Right hindlimb (tissue), 1 donor: ENCODE measurements around the gene ITPRIP.

Experiments
- DNase-seq: peaks from one replicate; pipeline ENCODE4 v3.0.0-alpha.2; 2018

ITPRIP gene

GRCh38 chr10:104324931-104325330 lies 13.3 kb downstream of the ITPRIP start:
- peak; percentile 9 for DNase-seq

DNA sequence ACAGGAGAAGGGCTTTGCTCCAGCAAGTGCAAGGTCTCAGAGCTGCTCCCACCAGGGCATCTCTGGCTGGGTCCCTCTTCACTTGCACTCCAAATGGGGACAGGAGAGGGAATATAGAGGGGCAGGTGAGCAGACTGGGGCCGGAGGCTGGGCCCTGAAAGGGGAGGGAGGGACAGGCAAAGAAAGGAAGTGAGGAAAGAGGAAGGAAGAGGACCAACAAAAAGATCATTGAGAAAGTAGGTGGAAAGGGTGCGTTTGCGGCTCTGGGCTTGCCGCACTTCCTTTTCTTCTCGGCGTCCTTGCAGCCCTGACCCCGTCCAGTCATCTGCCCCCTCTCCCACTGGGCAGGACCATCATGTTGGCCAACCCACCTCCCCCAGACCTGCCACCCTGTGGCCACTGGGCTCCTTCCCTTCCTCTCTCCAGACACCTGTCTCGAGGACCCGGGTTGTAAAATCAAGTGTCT lies 14.0 kb downstream of the ITPRIP start:
- peak; percentile 27 for DNase-seq

GRCh38 chr10:104323760-104324201 lies 14.5 kb downstream of the ITPRIP start:
- DNase-seq = peak; percentile 7

DNA sequence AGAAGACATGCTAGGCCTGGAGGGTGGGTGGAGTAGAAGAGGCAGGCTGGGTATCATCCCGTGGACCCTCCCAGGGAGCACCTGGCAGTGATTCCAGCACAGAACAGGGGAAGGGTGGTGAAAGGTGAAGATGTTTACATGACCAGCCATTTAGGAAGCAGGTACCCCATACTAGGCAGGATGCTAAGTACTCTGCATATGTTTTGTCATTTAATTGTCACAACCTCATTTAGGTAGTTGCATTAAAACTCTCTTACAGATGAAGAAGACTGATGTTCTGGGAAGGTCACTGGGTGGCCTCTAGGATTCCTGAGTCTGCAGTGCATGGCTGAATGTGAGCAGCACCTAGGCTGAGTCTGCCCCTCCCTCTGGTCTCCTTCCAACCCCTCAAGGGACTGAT lies 15.2 kb downstream of the ITPRIP start:
- DNase-seq = no peak

GRCh38 chr10:104322416-104322782 lies 15.9 kb downstream of the ITPRIP start:
- peak; percentile 45 for DNase-seq

DNA sequence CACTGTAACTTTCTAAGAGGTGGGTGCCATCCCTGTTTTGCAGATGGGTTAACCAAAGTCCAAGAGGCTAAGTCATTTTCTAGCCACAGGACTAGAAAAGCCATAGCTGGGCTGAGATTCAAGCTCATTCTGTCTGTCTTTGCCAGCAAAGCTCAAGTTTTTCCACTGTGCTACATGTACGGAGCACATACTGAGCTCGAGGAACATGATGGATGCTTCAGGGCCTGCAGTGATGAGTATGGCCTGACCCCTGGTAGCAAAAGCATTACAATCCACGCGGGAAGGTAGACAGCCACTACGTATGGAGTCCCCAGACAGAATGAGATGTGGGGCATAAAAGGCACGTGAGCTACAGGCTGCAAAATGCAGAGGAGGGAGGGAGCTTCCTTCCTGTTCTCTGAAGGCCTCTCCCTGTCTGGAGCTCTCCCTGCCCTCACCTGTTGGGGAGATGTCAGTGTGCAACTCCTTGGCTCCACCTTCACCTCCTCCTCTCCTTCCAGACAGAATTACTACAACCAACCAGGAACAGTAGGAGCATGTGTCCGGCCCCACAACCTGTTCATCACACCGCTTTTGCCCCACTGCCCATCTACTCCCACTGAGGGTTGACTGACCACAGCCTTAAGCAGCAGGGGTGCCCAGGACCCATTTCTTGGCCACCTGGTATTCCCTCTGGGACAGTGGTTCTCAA lies 16.4 kb downstream of the ITPRIP start:
- no peak for DNase-seq

DNA sequence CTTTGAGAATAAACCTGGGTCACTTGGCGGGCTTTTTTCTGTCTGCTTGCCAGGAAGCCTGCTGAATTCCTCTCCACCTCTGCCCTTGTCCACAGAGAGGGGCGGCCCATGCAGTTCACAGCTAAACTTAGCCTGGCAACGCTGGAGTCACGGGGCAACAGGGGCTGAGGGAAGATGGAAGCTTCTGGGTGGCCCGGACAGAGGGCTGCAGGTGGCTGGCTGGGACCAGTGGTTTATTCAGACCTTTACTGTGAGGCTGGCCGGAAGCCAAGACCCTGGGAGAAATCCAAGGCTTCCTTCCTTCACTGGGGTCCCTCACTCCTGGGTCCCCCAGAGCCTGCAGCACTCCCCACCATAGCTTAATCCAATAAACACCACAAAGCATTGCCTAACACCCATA lies 17.0 kb downstream of the ITPRIP start:
- DNase-seq = peak; percentile 21

DNA sequence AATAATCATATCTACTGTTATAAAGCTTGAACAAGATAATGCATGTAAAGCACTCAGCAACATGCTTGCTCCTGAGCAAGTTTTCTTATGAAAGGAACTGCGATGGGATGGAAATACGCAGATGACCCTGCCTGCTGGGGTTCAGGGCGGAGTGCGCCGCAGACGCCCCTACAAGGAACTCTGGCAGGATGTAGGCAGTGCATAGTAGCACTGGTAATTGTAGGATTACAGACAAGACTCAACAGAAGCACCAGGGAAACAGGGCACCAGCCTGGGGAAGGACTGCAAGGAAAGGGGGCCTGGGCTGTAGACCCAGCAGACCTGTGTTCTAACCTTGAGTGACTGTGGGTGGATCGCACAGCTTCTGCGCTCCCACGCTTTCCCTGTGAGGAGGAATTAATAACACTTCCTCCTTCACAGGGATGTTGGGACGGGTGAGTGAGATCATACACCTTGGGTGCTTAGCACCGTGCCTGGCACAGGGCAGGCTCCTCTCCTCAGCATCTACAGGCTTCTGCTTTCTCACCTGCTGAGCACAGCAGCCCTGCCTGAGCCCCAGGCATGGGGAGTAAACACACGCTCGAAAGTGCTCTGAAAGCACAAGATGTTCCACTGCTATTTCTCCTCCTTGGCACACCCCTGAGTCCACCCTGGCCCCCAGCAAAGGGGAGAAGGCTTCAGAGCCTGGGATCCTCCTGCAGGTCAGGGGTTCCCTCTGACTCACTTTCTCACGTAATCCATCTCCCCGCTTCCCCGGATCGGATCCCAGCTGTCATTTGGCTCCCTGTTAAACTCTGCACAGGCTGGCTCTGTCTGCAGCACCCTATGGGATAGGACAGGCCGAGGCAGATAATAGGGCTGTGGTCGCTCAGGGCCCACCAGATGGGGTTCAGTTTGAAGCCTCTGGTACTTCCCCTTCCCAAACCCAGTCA lies 19.2 kb downstream of the ITPRIP start:
- DNase-seq = peak; percentile 12

- DNase-seq = peak; percentile 12
Measured at GRCh38 chr10:104318326-104318725, 19.9 kb downstream of the ITPRIP start.

- peak; percentile 67 for DNase-seq
Measured at GRCh38 chr10:104317726-104318299, 20.5 kb downstream of the ITPRIP start.

DNA sequence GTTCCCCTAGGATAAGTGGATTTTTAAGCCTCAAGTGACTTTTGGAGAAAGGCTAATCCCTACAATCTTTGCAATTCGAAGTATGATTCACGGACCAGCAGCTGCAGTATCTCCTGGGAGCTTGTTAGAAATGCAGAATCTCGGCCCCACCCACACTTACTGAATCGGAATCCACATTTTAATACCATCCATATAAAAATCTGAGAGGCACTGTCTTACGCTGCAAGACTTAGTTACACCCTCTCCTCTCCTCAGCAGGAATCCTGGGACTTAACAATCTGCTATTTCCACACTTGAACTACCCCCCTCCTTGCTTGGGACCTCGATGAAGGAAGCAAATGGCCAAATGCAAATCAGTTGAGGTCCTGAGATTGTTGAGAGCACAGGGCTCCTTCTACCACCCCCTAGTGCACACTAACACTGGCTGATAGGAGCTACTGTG lies 21.0 kb downstream of the ITPRIP start:
- peak; percentile 66 for DNase-seq

DNA sequence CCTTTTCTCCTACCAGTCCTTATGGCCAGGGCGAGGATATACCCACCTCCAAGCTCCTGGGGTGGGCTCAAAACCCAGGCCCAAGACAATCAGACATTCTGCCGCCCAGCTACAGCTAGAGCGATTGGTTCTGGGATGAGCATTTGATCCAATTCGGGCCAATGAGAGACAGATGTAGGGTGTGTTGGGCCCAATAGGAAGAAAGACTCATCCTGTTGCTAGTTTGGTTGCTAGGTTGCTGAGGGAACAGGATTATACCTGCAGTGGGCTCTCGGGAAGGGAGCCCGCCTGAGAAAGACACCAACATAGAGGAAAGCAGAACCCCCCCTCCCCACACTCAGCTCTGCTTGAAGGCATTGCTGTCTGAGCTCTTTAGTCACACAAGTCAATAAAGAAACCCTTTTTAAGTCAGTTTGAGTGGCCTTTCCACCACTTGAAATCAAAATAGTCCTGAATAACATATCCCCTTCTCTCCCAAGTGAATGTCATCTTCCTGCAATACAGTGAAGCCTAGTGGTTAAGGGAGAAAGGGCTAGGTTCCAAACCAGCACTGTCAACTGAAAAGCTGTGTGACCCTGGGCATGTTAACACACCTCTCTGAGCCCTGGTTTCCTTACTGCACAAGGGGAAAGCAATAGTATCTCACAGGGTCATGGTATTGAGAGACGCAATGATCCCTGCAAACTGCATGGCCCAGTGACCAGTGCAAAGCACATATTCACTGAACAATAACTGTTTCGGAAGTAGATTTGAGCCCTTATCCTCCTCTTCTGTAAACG lies 21.8 kb downstream of the ITPRIP start:
- DNase-seq = peak; percentile 11

GRCh38 chr10:104315486-104315921 lies 22.8 kb downstream of the ITPRIP start:
- DNase-seq = peak; percentile 12

DNA sequence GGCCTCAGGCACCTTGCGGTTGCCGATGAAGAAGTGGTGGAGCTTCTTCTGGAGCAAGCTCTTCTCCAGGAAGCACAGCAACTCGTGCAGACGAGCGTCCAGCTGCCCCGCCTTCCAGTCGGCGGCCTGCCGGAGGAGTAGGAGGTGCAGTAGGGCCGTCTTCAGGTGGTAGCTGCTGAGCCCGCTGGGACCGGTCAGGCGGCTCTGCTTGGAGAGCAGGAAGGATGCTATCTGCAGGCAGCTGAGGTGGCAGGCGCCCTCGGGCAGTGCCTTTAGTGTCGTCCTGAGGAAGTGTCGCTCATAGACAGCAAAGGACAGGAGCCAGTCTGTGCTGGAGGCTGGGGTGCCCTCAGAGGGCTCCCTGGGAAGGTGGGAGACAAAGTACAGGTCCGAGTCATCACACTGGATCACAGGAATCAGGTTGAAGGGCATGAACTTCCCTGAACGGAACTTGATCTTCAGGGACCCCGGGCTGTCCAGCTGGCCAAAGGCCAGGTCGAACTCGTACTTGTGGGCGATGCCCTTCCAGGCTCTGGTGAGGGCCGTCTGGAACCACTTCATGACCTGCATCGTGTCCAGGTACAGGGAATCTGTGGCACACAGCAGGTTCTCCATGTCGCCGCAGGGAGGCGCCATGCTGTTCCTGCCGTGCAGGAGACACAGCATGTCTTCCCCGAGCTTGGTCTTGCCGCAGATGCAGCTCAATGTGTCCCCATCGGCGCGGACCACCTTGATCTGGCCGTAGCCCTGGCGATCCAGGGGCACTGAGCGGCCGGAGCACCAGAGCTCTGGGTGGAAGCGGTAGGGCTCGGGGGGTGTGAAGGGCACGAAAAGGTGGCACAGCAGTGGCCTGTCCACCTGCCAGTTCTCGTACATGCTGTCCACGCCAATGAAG lies 23.4 kb downstream of the ITPRIP start:
- peak; percentile 18 for DNase-seq

DNA sequence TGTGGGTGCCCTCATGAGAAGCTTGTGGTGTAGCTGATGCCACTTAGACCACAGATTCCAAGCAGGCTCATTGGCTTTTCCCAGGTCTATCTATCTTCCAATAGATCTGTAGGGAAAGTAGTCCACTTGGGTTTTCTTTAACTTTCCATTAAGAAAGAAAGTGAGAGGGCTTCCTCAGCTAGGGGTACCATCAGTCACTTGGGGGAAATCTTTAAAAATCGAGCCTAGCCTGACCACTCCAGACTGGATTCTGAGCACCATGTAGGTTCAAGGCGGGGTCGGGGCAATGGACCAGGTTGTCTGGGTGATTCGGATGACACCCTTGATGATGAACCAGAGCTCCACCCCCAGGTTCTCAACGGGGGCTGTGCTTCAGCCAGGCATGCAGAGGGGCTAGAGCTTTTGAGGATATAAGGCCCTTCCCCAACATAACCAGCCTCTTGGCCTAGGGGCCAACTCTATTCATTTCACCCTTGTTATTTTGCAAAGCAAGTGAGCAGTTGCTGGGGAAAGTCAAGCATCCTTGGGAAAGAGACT lies 27.0 kb downstream of the ITPRIP start:
- DNase-seq = no peak

- DNase-seq = no peak
Measured at GRCh38 chr10:104309980-104310978, 28.0 kb downstream of the ITPRIP start.

DNA sequence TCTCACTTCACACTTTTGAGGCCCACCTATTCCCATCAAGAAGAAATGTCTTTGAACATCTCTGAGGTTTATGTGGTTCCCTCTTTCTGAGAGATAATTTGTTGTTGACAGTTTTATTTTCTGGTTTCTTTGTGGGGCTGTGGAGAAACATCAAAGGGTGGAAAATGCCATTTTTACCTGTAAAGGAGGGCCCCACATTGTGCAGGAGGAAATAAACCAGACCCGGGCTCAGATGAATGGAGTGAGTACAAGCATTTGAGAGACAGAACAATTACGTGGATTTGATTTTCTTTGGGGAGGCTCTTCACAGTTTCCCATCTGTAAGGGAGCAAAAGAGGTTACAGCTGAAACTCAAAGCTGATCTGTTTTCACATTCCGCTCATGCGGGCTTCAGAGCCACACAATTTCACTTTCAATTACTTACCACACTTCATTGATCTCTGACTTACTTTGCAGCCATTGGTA lies 29.8 kb downstream of the ITPRIP start:
- DNase-seq = no peak

GRCh38 chr10:104307576-104308438 lies 30.5 kb downstream of the ITPRIP start:
- DNase-seq = no peak

DNA sequence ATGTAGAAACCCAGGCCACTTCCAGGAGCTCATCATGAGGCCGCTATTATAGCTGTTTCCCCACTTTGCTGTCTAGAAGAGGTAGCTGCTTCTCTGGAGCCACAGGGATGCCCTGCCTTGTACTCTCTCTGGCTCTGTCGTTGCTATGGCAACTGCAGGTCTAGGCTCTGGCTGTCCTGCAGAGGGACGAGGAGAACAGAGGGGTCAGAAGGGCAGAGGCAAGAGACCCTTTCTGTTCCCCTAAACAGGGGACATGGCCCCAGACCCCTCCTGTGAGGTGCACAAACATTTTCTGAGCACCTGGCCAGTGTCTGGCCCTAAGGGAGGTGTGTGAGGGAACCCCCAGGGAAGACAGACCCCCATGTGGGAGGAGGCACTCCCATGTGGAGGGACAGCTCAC lies 31.4 kb downstream of the ITPRIP start:
- no peak for DNase-seq
